ENCODE results near the gene PP2D1.
"Not testable (repeated sequence)": the region's sequence is repeated elsewhere in the genome, so short reads cannot be mapped to it uniquely, and the experiment has no call there.

The PP2D1 gene

DNA sequence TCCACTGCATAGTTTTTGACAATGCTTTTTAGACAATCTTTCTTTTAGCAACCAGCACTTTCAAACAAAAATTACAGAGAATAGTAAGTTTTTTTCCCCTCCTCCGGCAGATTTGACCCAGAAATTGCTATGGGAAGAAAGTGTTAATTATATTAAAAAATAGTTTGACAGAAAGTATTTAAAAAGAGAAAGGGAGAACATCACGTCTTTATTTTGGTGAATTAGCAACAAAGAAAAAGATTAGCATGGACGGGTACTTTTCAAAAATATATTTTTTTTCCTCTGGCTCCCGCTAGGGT, 27.4 kb upstream of the PP2D1 start:
- peaks cover 41% of the 10 kb centered on the region for H3K4me1 ChIP-seq (ENCODE audit: control insufficient read depth, insufficient read depth, low read length)
- H3K4me3 ChIP-seq (ENCODE audit: low read length in 2 of 2): peak overlapping the region; percentile 74 to 85
- no peaks in the 10 kb centered on the region for H3K36me3 ChIP-seq (ENCODE audit: control insufficient read depth in 2 of 2, insufficient read depth in 2 of 2, low read length in 2 of 2)
- H3K27ac ChIP-seq (ENCODE audit: low read length): peak overlapping the region; percentile 82
- no peaks in the 10 kb centered on the region for H3K9me3 ChIP-seq (ENCODE audit: control insufficient read depth in 2 of 2, low read length in 2 of 2)
- H3K27me3 ChIP-seq (ENCODE audit: control insufficient read depth in 1 of 2, insufficient read depth in 2 of 2, low read length in 2 of 2): no peaks in the 10 kb centered on the region
- H3K9ac ChIP-seq (ENCODE audit: low read length in 2 of 2): peak overlapping the region; percentile 78 to 80

GRCh38 chr3:20038699-20039465, 26.8 kb upstream of the PP2D1 start:
- Histone ChIP-seq H3K27ac (ENCODE audit: low read length) (peak overlapping the region; percentile 82), H3K9me3 (ENCODE audit: control insufficient read depth in 2 of 2, low read length in 2 of 2) (no peaks in the 10 kb centered on the region), H3K4me1 (ENCODE audit: control insufficient read depth, insufficient read depth, low read length) (peaks cover 41% of the 10 kb centered on the region), H3K4me3 (ENCODE audit: low read length in 2 of 2) (peak overlapping the region; percentile 74 to 85), H3K9ac (ENCODE audit: low read length in 2 of 2) (peak overlapping the region; percentile 78 to 80), H3K36me3 (ENCODE audit: control insufficient read depth in 2 of 2, insufficient read depth in 2 of 2, low read length in 2 of 2) (no peaks in the 10 kb centered on the region), H3K27me3 (ENCODE audit: control insufficient read depth in 1 of 2, insufficient read depth in 2 of 2, low read length in 2 of 2) (no peaks in the 10 kb centered on the region)

DNA sequence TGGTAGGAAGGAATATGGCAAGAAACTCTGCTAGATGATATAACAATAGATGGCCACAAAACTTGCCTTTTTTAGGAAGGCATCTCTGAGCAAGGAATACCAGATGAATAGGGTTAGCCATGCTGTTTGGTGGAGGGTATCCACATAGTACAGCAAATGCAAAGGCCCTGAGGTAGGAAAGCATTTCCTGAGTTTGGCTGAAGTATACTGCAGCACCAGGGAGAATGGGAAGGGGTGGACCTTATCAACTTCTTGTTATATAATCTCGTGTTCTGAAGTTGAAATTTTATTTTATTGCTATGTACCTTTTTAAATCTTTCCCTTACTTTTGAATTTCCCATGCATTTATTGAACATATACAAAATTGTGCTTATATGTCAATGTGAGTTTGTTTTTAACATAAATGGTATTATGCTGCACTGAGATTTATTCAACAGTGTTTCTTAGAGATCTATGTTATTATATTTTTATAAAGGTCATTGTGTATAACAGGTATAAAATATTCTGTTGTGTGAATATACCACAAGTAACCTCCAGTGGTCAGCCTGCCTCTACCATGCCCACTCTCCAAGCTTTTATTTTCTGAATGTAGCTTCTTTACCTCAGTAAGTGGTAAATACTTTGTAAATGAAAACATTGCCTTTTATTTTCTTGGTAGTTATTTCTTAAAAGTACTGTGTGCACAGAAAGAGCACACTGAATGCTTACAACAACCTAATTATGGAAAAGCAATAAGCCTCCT, 25.4 kb upstream of the PP2D1 start:
- Histone ChIP-seq H3K27ac (ENCODE audit: low read length) (no peak overlapping the region), H3K27me3 (ENCODE audit: control insufficient read depth in 1 of 2, insufficient read depth in 2 of 2, low read length in 2 of 2) (no peaks in the 10 kb centered on the region), H3K4me1 (ENCODE audit: control insufficient read depth, insufficient read depth, low read length) (peaks cover 28% of the 10 kb centered on the region), H3K4me3 (ENCODE audit: low read length in 2 of 2) (peak overlapping the region in 1 of 2 donors; percentile 29), H3K9ac (ENCODE audit: low read length in 2 of 2) (peak overlapping the region in 1 of 2 donors; percentile 1), H3K36me3 (ENCODE audit: control insufficient read depth in 2 of 2, insufficient read depth in 2 of 2, low read length in 2 of 2) (no peaks in the 10 kb centered on the region), H3K9me3 (ENCODE audit: control insufficient read depth in 2 of 2, low read length in 2 of 2) (no peaks in the 10 kb centered on the region)

- Histone ChIP-seq H3K27ac (ENCODE audit: low read length) (no peak overlapping the region), H3K4me3 (ENCODE audit: low read length in 2 of 2) (no peak overlapping the region)
Observed at GRCh38 chr3:20035019-20035418, 23.0 kb upstream of the PP2D1 start.

GRCh38 chr3:20031939-20032338, 19.9 kb upstream of the PP2D1 start:
- not testable (repeated sequence) for H3K9ac ChIP-seq (ENCODE audit: low read length in 2 of 2); H3K4me1 ChIP-seq (ENCODE audit: control insufficient read depth, insufficient read depth, low read length); H3K9me3 ChIP-seq (ENCODE audit: control insufficient read depth in 2 of 2, low read length in 2 of 2); H3K27ac ChIP-seq (ENCODE audit: low read length); H3K36me3 ChIP-seq (ENCODE audit: control insufficient read depth in 2 of 2, insufficient read depth in 2 of 2, low read length in 2 of 2); H3K27me3 ChIP-seq (ENCODE audit: control insufficient read depth in 1 of 2, insufficient read depth in 2 of 2, low read length in 2 of 2); H3K4me3 ChIP-seq (ENCODE audit: low read length in 2 of 2)

More at GRCh38 chr3:20035019-20035418, 23.0 kb upstream of the PP2D1 start:
- Histone ChIP-seq H3K9me3 (ENCODE audit: control insufficient read depth in 2 of 2, low read length in 2 of 2) (no peaks in the 10 kb centered on the region), H3K4me1 (ENCODE audit: control insufficient read depth, insufficient read depth, low read length) (peaks cover 15% of the 10 kb centered on the region), H3K9ac (ENCODE audit: low read length in 2 of 2) (no peak overlapping the region), H3K27me3 (ENCODE audit: control insufficient read depth in 1 of 2, insufficient read depth in 2 of 2, low read length in 2 of 2) (no peaks in the 10 kb centered on the region), H3K36me3 (ENCODE audit: control insufficient read depth in 2 of 2, insufficient read depth in 2 of 2, low read length in 2 of 2) (no peaks in the 10 kb centered on the region)

- H3K27me3 ChIP-seq (ENCODE audit: control insufficient read depth in 1 of 2, insufficient read depth in 2 of 2, low read length in 2 of 2): no peaks in the 10 kb centered on the region
- H3K4me3 ChIP-seq (ENCODE audit: low read length in 2 of 2): no peak overlapping the region
- H3K36me3 ChIP-seq (ENCODE audit: control insufficient read depth in 2 of 2, insufficient read depth in 2 of 2, low read length in 2 of 2): no peaks in the 10 kb centered on the region
- H3K9ac ChIP-seq (ENCODE audit: low read length in 2 of 2): no peak overlapping the region
- H3K9me3 ChIP-seq (ENCODE audit: control insufficient read depth in 2 of 2, low read length in 2 of 2): no peaks in the 10 kb centered on the region
- H3K27ac ChIP-seq (ENCODE audit: low read length): no peak overlapping the region
- peaks cover 3% of the 10 kb centered on the region for H3K4me1 ChIP-seq (ENCODE audit: control insufficient read depth, insufficient read depth, low read length)
Observed at GRCh38 chr3:20028905-20029331, 16.9 kb upstream of the PP2D1 start.

GRCh38 chr3:20027136-20027535, 15.1 kb upstream of the PP2D1 start:
- Histone ChIP-seq H3K4me1 (ENCODE audit: control insufficient read depth, insufficient read depth, low read length) (peaks cover 14% of the 10 kb centered on the region), H3K27ac (ENCODE audit: low read length) (no peak overlapping the region), H3K27me3 (ENCODE audit: control insufficient read depth in 1 of 2, insufficient read depth in 2 of 2, low read length in 2 of 2) (no peaks in the 10 kb centered on the region), H3K9me3 (ENCODE audit: control insufficient read depth in 2 of 2, low read length in 2 of 2) (no peaks in the 10 kb centered on the region), H3K36me3 (ENCODE audit: control insufficient read depth in 2 of 2, insufficient read depth in 2 of 2, low read length in 2 of 2) (no peaks in the 10 kb centered on the region), H3K9ac (ENCODE audit: low read length in 2 of 2) (no peak overlapping the region), H3K4me3 (ENCODE audit: low read length in 2 of 2) (no peak overlapping the region)

GRCh38 chr3:20023623-20024405, 11.8 kb upstream of the PP2D1 start:
- Histone ChIP-seq H3K27ac (ENCODE audit: low read length) (peak overlapping the region; percentile 69), H3K27me3 (ENCODE audit: control insufficient read depth in 1 of 2, insufficient read depth in 2 of 2, low read length in 2 of 2) (no peaks in the 10 kb centered on the region), H3K4me1 (ENCODE audit: control insufficient read depth, insufficient read depth, low read length) (peaks cover 14% of the 10 kb centered on the region), H3K4me3 (ENCODE audit: low read length in 2 of 2) (peak overlapping the region in 1 of 2 donors; percentile 3), H3K9me3 (ENCODE audit: control insufficient read depth in 2 of 2, low read length in 2 of 2) (no peaks in the 10 kb centered on the region), H3K9ac (ENCODE audit: low read length in 2 of 2) (peak overlapping the region in 1 of 2 donors; percentile 42), H3K36me3 (ENCODE audit: control insufficient read depth in 2 of 2, insufficient read depth in 2 of 2, low read length in 2 of 2) (no peaks in the 10 kb centered on the region)

DNA sequence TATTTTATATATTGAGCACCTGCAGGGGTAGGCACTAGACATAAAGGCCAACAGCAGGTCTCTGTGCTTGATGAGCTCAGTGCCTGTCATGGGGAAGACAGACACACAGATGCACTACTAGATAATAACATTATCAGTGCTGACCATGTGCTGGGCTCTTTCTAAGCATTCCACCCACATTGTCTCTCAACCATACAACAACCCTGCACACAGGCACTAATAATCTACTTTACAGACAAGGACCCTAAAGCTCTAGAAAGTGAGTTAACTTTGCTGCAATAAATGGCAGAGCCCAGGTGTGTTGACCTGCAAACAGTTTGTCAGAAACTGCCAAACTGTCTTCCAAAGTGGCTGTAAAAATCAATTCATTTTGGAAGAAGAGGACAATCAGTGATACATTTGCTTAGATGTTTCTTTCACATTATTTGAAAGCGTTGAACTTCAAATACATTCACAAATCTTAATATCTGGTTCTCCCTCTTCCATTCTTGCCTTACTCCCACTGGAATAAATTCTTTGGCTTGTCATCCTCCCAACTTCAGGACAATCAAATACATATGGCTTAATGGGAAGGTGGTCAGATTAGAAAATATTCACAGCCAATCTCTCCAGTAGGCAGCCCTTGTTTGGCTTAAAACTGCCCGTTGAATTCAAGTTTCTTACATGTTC, 11.0 kb upstream of the PP2D1 start:
- Histone ChIP-seq H3K9ac (ENCODE audit: low read length in 2 of 2) (peak overlapping the region in 1 of 2 donors; percentile 42), H3K9me3 (ENCODE audit: control insufficient read depth in 2 of 2, low read length in 2 of 2) (no peaks in the 10 kb centered on the region), H3K27me3 (ENCODE audit: control insufficient read depth in 1 of 2, insufficient read depth in 2 of 2, low read length in 2 of 2) (no peaks in the 10 kb centered on the region), H3K4me3 (ENCODE audit: low read length in 2 of 2) (no peak overlapping the region), H3K36me3 (ENCODE audit: control insufficient read depth in 2 of 2, insufficient read depth in 2 of 2, low read length in 2 of 2) (no peaks in the 10 kb centered on the region), H3K27ac (ENCODE audit: low read length) (peak overlapping the region; percentile 69), H3K4me1 (ENCODE audit: control insufficient read depth, insufficient read depth, low read length) (peaks cover 14% of the 10 kb centered on the region)

GRCh38 chr3:20016076-20016475, 4.0 kb upstream of the PP2D1 start:
- H3K4me3 ChIP-seq (ENCODE audit: low read length in 2 of 2): not testable (repeated sequence)

More at GRCh38 chr3:20016076-20016475, 4.0 kb upstream of the PP2D1 start:
- H3K27ac ChIP-seq (ENCODE audit: low read length); H3K9me3 ChIP-seq (ENCODE audit: control insufficient read depth in 2 of 2, low read length in 2 of 2); H3K27me3 ChIP-seq (ENCODE audit: control insufficient read depth in 1 of 2, insufficient read depth in 2 of 2, low read length in 2 of 2); H3K4me1 ChIP-seq (ENCODE audit: control insufficient read depth, insufficient read depth, low read length); H3K9ac ChIP-seq (ENCODE audit: low read length in 2 of 2); H3K36me3 ChIP-seq (ENCODE audit: control insufficient read depth in 2 of 2, insufficient read depth in 2 of 2, low read length in 2 of 2): not testable (repeated sequence)

Data from stomach smooth muscle (tissue), 2 donors.